A549 (cell line): ENCODE measurements around the gene ABHD12.

Experiments used
- BHLHE40 ChIP-seq: IDR thresholded peaks from 2 replicates; pipeline ENCODE4 v1.6.1; 2012; ENCODE audit warnings: low read depth, low read length, inconsistent platforms
- CTCF ChIP-seq: fragments of >200 bp; sonication (Bioruptor Twin); formaldehyde crosslinking; IDR thresholded peaks from 3 replicates; pipeline ENCODE4 v1.5.1; 2016
- EHMT2 ChIP-seq: fragments of 200-600 bp; sonication (generic); IDR thresholded peaks from 2 replicates; pipeline ENCODE4 v1.6.1; 2016; ENCODE audit warnings: antibody characterized with exemption, low read depth, mild to moderate bottlenecking, moderate library complexity
- ESRRA ChIP-seq: fragments of 150-350 bp; IDR thresholded peaks from 2 replicates; pipeline ENCODE4 v1.6.1; 2014; ENCODE audit warnings: mild to moderate bottlenecking, low read length, borderline replicate concordance
- MAFK ChIP-seq: fragments of 450-650 bp; IDR thresholded peaks from 2 replicates; pipeline ENCODE4 v1.6.1; 2014; ENCODE audit not compliant: partially characterized antibody
- MAX ChIP-seq: IDR thresholded peaks from 2 replicates; pipeline ENCODE4 v1.6.1; 2012
- RFX5 ChIP-seq: fragments of 450-650 bp; IDR thresholded peaks from 2 replicates; pipeline ENCODE4 v1.7.1; 2014; ENCODE audit warnings: antibody characterized with exemption, mild to moderate bottlenecking, moderate library complexity
- SMC3 ChIP-seq: fragments of >200 bp; sonication (Bioruptor Twin); formaldehyde crosslinking; IDR thresholded peaks from 3 replicates; pipeline ENCODE4 v1.6.1; 2018; ENCODE audit warnings: inconsistent platforms

GRCh38 chr20:25315418-25316210, 75.0 kb downstream of the ABHD12 start:
- TF ChIP-seq EHMT2 (no peak), BHLHE40 (no peak), ESRRA (no peak), CTCF (no peak), MAFK (no peak), SMC3 (no peak), RFX5 (no peak), MAX (no peak; the same call in 1 of the 2 replicates)
